ENCODE data around the gene KCNJ16.

DNA sequence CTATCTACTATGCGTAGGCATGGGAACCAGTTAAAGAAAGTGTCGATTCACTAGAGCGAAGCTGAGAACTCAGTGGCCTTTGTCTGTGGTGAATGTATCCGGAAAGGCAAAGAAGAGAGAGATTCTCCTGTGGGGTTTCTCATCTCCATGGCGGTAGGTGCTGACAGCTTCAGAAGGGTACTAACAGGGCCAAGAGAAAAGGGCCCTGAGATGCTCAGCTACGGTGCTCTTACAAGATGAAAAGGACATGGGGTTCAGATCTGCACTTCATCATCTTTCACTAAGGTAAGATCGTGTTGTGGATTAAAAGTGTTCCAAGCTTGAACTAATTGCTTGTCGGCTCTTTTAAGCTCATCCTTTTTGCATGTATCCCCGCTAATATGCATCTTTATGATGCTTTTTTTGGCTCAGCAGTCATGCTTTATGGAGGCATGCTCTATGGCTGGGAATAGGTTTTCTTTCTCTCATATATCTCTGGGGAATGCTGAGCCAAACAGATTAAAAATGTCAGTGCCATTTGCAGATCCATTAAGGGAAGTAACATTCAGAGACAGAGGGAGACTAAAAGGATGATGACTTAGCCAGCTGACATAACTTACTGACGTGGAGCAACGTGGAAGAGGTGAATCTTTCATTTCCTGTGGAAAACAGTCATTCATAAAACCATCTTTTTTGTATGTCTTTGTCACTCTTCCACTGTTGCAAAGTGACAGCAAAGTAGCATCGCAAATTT is 29.9 kb downstream of the KCNJ16 start:
- TF ChIP-seq, protein P1, sequence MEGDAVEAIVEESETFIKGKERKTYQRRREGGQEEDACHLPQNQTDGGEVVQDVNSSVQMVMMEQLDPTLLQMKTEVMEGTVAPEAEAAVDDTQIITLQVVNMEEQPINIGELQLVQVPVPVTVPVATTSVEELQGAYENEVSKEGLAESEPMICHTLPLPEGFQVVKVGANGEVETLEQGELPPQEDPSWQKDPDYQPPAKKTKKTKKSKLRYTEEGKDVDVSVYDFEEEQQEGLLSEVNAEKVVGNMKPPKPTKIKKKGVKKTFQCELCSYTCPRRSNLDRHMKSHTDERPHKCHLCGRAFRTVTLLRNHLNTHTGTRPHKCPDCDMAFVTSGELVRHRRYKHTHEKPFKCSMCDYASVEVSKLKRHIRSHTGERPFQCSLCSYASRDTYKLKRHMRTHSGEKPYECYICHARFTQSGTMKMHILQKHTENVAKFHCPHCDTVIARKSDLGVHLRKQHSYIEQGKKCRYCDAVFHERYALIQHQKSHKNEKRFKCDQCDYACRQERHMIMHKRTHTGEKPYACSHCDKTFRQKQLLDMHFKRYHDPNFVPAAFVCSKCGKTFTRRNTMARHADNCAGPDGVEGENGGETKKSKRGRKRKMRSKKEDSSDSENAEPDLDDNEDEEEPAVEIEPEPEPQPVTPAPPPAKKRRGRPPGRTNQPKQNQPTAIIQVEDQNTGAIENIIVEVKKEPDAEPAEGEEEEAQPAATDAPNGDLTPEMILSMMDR (IDR thresholded peaks at IDR 0.05): no peak
- no peak for TF ChIP-seq POLR2A (IDR thresholded peaks at IDR 0.05)
